ENCODE measurements around the gene CLMN.

Gene CLMN

GRCh38 chr14:95174184-95174792, 145.4 kb downstream of the CLMN start:
- Histone ChIP-seq H3K27ac (replicated peaks) (peak overlapping the region; percentile 60), H3K4me3 (replicated peaks; ENCODE audit: insufficient read depth, low read length) (no peak overlapping the region), H3K27me3 (ENCODE audit: insufficient read depth, poor library complexity, severe bottlenecking) (no peaks in the 10 kb centered on the region)
- no peak for TF ChIP-seq REST (IDR thresholded peaks at IDR 0.05; ENCODE audit: insufficient replicate concordance, low read depth)
- TF ChIP-seq SPI1 (IDR thresholded peaks at IDR 0.05; ENCODE audit: borderline replicate concordance, low read depth): no peak
- DNase-seq (ENCODE audit: low read depth in 1 of 2, low spot score in 1 of 2): no peak

GRCh38 chr14:95173518-95173917, 146.2 kb downstream of the CLMN start:
- H3K4me3 ChIP-seq (replicated peaks; ENCODE audit: insufficient read depth, low read length): no peak overlapping the region
- H3K27me3 ChIP-seq (ENCODE audit: insufficient read depth, poor library complexity, severe bottlenecking): no peaks in the 10 kb centered on the region
- TF ChIP-seq REST (IDR thresholded peaks at IDR 0.05; ENCODE audit: insufficient replicate concordance, low read depth) (no peak), CTCF (IDR thresholded peaks at IDR 0.05; ENCODE audit: insufficient read depth, low read length) (no peak), SPI1 (IDR thresholded peaks at IDR 0.05; ENCODE audit: borderline replicate concordance, low read depth) (peak; percentile 92), GABPA (IDR thresholded peaks at IDR 0.05; ENCODE audit: low read depth) (no peak), POLR2AphosphoS5 (IDR thresholded peaks at IDR 0.05; ENCODE audit: low read depth) (peak; percentile 54; the same call in 1 of the 2 replicates)
- peak; percentile 54 to 85 for DNase-seq (ENCODE audit: low read depth in 1 of 2, low spot score in 1 of 2)
- peak overlapping the region; percentile 60 for H3K27ac ChIP-seq (replicated peaks)

- Histone ChIP-seq H3K27ac (replicated peaks) (no peak overlapping the region), H3K4me3 (replicated peaks; ENCODE audit: insufficient read depth, low read length) (no peak overlapping the region), H3K27me3 (ENCODE audit: insufficient read depth, poor library complexity, severe bottlenecking) (no peaks in the 10 kb centered on the region)
- no peak for TF ChIP-seq POLR2AphosphoS5 (IDR thresholded peaks at IDR 0.05; ENCODE audit: low read depth)
- DNase-seq (ENCODE audit: low read depth in 1 of 2, low spot score in 1 of 2): no peak
Measured at GRCh38 chr14:95167177-95167576, 152.5 kb downstream of the CLMN start.

GRCh38 chr14:95165517-95165916, 154.2 kb downstream of the CLMN start:
- TF ChIP-seq CTCF (IDR thresholded peaks at IDR 0.05; ENCODE audit: insufficient read depth, low read length) (no peak), GABPA (IDR thresholded peaks at IDR 0.05; ENCODE audit: low read depth) (no peak), SPI1 (IDR thresholded peaks at IDR 0.05; ENCODE audit: borderline replicate concordance, low read depth) (no peak), REST (IDR thresholded peaks at IDR 0.05; ENCODE audit: insufficient replicate concordance, low read depth) (no peak), POLR2AphosphoS5 (IDR thresholded peaks at IDR 0.05; ENCODE audit: low read depth) (no peak)

More at GRCh38 chr14:95165517-95165916, 154.2 kb downstream of the CLMN start:
- no peak overlapping the region for H3K4me3 ChIP-seq (replicated peaks; ENCODE audit: insufficient read depth, low read length)
- H3K27me3 ChIP-seq (ENCODE audit: insufficient read depth, poor library complexity, severe bottlenecking): no peaks in the 10 kb centered on the region
- no peak for DNase-seq (ENCODE audit: low read depth in 1 of 2, low spot score in 1 of 2)
- no peak overlapping the region for H3K27ac ChIP-seq (replicated peaks)
